Endometrium (tissue), 2 donors: Measurements from ENCODE around the gene ALOXE3.
A peak's percentile ranks its signal among the peaks of the same experiment; 100 is the strongest.

Experiments used
- FAIRE-seq: peaks from 2 replicates; lab custom pipeline; 2012; peaks lifted over from hg19 to GRCh38; lab: Jason Lieb, UNC
- donor health status: control.
- donor health status: control.

The ALOXE3 gene

DNA sequence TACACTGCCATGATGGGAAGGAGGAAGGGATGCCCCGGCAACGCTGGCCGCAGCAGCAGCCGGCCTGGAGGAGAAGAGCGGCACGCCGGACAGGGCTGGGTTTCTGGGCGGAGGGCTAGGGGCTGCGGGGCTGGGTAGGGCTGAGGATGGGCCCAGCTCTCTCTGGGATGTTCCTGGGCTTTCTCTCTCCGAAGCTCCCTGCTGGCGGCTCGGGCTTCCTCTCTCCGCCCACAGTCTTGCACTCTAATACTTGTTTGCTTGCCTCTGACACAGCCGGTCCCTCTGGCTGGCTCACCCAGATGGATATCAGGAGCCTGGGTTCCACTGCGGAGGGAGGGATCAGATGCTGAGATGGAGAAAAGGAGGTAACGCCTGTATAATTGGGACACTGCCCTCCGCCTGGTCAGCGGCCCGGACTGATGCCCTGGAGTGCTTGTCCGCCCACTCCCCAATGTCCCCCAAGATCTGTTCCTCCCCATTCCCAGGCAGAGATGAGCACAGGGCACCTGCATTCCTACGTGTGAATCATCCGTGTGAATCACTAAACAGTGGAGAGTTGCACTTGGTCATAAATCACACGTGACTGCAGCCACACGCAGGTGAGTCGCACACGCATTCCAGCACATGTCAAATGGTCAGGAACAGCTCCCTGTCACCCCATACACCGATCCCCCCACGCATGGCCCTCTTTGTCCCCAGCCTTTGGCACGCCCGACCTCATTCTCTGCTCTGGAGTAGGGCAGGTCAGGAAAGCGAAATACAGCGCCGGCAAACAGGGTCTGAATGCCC lies at the start of gene ALOXE3:
TSS of gene ALOXE3 (minus strand) at position 535 of the 789 bp plus-strand sequence. CDS start at position 11, 524 bp downstream.
- FAIRE-seq, result no peak

DNA sequence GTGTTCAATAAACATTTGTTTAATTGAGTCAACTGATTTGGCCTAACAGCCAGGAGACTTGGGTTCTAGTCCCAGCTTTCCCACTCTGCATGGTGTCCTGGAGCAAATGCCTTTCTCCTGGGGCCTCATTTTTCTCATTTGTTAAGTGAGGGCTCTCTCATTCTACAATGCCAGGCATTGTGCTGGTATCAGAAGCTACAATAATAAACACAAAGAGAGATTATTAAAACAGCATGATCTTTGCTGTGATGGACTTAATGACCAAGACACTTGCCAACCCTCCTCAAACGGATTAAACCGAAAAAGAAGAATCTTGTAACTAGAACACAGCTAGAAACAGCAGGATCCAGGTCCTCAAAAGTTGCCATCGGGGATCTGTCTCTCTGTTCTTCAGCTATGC lies 49.2 kb upstream of the ALOXE3 start:
- no peak for FAIRE-seq

DNA sequence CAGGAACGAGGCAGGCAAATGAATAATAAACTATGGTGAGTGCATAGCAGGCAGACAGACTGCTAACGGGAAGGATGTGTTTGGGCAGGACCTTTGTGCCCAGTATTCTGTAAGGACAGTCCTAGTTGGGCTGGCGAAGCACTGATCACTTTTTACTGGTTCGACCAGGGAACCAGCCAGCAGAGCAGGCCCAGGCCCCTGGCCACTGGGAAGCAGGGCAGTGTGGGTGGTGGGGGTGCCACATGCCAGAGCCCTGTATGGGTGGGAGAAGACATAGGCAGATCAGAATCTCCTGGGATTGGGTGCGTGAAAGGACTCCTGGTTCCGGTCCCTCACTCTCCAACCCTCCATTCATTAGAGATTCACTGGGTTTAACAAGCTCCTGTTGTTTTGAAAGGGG lies 48.4 kb upstream of the ALOXE3 start:
- no peak for FAIRE-seq

DNA sequence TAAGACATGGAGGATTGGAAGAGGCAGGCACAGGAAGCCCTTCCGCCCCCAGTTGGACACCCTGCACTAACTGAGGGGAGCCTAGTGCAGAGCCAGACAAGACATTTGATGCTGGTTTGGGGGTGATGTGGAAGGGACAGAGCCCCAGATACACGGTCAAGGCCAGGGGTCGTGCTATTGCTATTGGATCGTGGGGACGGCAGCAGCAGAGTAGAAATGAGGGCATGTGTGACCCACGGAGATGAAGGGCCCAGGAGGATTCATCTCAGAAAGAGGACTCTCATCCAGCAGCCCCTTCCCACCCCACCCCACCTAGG lies 46.5 kb upstream of the ALOXE3 start:
- no peak for FAIRE-seq

DNA sequence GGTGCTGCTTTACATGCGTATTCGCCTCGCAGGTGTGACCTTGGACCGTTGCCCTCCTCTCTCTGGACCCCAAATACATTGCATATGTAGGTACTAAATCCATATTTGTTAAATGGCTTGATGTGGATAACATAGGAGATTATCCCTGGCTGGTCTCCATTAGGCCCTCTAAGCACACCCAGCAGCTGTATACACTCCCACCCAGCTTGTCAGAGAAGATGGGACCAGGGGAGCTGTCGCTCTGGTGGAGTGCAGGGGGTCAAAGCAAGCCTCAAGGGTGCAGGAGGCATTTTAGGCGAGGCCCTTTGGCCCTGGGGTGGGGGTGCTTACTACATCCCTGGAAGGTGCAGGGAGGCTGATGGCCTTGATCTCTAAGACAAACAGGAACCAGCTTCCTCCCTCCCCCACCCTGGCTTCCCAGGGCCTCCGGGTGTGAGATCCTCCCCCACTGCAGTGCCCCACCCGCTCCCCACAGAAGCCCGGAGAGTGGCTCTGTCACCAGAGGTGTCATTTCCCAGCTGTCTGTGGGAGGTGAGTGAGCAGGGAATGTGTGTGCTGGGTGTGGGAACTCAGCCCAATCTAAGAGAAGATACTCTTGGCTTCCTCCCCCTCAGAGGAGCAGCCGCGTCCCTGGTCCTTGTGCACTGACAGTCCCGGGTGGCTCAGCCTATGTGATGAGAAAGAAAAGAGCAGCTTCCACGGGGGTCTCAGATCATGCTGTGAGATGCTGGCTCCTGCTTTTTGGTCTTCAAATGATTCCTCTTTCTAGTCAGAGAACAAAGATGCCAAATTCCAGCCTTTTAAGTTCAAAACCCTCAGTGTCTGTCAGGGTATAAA lies 45.9 kb upstream of the ALOXE3 start:
- FAIRE-seq, result no peak

DNA sequence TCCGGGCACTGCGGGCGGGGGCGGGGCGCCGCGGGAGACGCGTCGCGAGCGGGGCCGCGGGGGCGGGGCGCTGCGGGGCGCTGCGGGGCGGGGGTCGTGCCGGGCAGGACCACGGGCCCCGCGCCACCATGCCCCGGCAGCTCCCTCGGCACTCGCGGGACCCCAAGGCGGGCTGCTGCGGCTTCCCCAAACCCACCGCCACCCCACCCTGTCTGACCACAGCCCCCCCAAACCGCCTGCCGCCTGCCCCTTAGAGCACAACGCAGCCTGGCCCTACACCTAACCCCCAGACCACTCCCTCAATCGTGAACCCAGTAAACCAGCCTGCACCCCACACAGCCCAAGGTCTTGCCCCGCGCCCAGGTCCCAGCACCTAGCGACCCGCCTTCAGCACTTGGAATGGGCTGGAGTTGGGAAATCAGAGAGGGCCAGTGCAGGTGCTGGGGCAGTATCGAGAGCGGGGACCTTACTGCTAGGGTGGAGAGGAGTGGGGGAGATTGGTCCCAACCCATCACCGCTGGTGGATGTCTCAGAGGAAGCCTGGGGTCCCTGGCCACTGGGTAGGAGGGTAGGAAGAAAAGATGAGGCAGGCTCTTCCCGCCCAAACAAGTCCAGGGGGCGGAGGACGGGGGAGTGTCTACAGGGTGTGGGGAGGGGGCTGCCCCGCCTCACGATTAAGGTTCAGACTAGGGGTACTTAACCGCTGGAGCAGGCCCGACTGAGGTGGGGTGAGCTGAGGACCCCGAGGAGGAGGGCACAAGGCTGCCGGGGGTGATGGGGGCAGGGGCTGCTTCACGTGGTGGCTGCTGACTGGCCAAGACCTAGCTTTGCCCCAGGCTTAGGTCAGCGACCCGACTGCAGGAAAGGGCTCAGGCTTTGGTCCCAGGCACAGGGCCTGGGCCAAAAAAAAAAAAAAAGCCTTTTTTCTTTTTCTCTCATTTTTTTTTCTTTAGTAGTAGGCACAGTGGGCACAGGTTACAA lies 45.0 kb upstream of the ALOXE3 start:
- no peak for FAIRE-seq

DNA sequence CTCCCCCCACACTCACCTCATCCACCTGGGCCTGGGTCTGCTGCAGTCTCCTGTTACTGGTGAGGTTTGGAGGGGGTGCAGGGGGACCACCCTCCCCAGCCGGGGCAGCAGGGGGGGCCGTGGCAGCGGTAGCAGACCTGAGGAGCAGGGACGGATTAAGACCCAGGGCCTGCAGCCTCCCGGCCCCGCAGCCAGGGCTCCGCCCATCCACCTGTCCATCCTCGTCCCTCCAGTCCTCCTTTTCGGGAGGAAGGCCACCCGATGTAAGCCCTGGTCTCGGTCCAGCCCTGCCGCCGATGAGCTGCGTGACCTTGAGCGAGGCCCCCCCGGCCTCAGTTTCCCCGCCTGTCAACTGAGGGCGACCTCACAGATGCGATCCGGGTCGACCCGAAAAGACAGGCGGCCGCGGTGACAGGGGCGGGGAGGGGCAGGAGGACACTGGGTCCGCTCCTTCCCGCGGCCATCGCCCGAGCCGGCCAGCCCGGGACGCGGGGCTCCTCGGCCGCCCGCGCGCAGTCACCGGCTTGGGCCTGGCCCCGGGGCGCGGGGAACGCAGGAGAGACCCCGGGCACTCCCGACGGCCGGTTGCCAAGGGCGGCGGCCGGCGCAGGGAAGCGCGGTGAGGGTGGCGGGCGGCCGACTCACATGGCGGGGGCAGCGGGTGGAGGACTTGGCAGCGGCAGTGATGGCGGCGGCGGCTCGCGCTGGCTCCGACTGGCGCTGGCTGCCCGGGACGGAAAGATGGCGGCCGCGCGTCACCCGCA lies 44.1 kb upstream of the ALOXE3 start, which contains the start of gene VAMP2:
TSS of gene VAMP2 (minus strand) at position 716 of the 764 bp plus-strand sequence. CDS start at position 647, 69 bp downstream.
- FAIRE-seq, result no peak

DNA sequence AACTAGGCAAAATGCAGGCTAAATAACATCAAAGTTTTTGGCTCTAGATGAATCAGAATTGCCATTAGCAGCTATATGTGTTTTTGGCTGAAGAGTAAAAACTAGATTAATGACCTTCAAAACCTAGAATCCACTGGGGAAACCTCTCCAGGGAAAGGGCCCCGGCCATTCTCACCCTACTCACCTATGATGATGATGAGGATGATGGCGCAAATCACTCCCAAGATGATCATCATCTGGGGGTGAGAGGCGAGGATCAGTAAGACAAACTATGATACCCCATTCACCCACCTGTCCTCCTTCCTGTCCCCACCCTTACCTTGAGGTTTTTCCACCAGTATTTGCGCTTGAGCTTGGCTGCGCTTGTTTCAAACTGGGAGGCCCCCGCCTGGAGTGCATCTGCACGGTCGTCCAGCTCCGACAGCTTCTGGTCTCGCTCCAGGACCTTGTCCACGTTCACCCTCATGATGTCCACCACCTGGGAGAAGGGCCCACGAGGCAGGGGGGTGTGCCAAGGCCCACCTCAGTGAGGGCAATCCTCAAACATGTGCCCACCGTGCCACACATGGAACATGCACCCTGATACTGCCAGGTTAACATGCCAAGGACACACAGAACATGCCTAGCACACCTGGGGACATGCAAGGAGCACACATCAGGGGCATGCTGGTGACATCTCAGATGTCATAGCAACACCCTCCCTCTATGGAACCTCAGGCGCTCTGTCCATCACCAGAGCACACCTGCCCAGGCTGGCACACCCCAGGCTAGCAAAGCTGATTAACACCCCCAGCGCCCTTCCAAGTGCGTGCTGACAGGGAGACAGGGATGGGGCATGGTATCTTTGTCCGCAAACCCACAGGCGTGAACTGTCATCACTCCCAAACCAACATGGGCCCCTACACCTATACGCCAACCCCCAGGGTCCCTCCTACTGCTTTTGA lies 43.2 kb upstream of the ALOXE3 start:
- no peak for FAIRE-seq

DNA sequence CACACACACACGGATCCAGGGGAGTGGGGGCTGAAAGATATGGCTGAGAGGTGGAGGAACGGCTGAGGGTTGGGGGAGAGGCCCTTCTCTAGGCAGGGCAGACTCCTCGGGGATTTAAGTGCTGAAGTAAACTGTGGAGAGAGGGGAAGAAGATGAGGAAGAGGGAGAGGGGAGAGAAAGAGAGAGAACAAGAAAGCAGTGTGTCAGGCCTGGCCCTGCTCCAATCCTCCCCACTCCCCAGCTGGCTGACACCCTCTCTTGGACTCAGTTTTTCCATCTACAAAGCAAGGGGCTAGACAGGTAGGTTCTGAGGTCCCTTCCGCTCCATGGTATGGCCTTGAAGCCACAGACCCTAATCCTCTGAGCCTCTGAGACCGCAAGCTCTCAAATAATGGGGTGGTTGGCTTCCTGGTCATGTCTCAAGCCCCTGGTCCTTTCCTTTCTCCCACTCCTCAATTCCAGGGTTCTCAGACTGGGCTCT lies 42.5 kb upstream of the ALOXE3 start:
- no peak for FAIRE-seq

DNA sequence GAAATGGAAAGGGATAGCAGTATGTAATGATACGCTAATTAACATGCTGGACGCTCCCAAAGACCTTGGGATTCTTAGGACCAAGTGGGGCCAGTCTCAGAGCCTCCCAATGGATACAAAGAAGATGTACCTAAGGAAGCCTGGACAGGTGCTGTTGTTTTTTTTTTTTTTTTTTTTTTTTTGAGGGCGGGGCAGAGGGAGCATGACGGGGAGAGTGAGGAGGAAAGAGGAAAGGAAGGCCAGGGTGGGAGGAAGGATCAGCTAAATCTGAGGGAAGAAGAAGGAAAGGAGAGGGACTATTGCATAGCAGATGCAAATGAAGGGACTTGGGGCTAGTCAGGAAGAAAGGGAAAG lies 41.9 kb upstream of the ALOXE3 start:
- no peak for FAIRE-seq

DNA sequence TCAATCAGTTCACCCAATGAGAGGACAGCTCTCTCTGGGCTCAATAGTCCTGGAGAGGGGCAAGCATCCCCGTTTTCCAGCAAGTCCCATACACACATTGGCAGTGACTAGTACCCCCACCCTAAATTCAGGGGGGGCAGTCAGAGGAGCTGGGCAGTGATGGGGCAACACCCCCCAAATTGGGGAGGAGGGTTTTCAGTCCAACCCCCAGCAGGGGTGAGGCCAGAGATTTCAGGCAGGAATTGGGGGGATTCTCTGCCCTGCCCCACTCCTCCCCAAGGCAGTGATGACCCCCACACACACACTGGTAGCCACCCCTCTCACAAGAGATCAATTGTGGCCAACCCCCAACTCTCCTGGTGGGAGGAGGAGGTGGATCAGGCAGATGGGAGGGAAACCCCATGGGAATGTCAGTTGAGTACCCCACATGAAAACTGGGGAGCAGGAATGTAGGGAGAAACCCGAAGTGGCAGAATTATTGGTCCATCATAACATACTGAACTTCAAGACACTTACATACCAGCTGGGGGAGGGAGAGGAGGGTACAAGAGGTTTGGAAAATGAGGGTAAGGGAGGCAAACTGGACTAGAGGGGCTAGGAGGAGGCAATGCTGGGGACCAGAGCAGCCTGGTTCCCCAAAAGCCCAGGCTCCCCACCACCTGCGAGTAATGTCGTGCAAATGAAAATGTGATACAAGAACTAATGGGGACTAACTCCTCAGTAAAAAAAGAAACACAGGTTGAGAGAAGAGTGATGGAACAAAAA lies 41.3 kb upstream of the ALOXE3 start:
- no peak for FAIRE-seq

DNA sequence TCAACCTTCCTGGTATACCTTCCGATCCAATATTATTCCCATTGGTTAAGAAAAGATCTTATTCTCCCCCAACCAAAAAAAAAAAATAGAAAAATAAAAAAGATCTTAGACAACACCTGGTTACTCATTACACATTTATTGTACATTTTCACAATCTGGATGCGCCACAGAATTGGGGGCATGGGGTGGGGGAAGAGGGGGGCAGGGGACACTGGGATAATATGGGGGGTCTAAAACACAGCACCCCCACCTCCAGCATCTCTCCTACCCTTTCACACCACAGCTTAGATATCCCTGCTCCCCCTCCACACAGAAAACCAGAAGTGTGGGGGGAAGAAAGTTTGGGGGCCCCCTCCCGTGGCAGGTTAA lies 40.7 kb upstream of the ALOXE3 start:
- no peak for FAIRE-seq

DNA sequence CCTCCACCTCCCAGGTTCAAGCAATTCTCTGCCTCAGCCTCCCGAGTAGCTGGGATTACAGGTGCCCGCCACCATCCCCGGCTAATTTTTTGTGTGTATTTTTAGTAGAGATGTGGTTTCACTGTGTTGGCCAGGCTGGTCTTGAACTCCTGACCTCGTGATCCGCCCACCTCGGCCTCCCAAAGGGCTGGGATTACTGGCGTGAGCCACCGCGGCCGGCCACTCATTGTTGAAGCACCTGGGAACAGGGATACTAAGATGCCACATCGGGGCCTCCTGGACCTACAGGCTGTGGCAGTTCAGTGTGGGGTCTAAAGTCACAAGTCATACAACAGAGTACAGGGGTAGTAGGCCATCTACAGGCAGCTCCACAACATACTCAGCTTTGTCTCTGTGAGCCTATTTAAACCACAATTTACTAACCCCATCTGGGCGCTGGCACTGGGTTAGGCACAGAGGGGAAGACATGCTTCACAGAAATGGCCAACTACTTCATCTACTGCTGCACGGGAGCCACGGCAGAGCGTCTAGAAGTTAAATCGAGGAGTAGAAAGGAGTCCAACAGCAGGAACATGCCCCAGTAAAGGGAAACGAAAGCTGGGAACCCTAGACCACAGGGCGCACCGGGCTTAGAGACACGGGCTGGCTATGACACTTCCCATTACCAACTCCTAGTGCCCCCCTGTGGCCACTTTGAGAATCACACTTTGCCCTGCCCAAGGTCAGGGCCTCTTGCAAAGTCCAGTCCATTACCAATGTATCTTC lies 40.1 kb upstream of the ALOXE3 start:
- FAIRE-seq, result no peak

DNA sequence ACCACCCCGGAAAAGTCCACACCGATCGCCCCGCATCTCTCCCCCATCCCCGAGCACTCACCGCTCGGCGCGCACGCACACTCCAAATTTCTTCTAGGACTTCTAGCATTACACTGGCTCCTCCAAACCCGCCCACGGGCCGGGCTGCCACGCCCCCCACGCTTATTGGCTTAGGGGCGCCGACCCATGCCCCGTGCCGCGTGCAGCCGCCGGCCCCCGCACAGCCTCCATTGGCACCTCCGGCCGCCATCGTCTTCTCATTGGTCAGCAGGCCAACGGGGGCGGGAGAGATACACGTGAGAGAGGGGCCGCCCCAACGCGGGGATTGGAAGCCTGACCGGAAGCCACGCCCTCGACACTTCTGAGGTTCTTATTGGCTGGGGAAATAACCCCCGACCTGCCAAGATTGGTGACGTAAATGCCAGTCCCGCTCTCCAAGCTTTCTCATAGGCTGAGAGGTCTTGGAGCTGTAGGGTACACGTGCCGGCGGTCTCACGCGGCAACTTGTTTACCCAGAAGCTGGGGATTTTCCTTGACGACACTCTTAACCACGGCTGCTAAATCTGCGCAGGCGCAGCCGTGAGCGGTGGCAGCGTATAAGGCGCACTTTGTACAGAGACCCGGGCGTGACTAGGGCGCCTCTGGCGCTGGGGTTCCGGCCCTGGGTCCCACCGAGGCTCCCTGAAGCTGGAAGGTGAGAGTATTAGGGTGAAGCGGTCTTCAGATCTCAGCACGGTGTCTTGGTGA lies 38.1 kb upstream of the ALOXE3 start:
- peak; percentile 100 for FAIRE-seq

DNA sequence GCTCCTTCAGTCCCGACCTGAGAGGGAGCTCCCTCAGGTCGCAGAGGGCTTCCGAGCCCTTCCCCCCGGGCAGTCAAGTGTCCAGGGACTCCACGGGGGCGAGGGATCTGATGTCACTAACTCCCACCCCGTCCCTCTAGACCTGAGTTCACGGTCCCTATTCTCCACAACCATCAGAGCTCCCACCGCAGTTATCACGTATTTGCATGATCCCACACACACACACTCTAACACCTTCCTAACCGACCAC lies 37.6 kb upstream of the ALOXE3 start:
- no peak for FAIRE-seq

DNA sequence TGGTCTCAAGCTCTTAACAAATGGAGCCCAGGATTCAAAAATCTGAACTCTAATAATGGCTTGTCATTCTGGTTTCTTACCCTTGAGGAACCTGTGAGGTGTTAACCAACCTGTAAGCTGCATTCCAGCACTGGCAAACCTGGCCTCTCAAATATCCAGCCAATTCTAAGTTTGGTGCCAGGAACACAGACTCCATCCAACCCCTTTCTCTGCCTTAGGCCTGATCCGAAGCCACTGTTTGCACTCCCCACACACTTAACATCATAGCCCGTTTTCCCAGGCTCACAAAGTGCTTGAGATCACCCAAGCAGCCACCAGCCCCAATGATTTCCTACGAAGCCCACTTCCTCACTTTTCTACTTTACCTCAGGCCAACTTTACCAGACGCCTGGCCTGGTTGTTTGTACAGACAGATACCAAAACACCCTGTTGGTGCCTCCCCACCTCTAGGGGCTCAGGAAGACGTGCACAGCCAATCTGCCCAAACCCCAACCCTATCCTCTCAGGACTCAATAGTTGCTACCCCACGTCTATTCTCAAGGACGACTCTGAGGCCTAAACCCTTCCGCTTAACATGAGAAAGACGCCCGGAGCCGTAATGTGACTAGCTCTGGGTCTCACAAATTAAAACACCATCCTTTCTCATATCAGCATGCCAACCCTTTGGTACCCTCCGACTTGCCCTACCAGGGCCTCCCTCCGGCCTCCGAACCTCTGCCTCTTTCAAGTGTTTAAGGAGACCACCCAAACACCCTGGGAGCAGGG lies 37.1 kb upstream of the ALOXE3 start:
- no peak for FAIRE-seq

DNA sequence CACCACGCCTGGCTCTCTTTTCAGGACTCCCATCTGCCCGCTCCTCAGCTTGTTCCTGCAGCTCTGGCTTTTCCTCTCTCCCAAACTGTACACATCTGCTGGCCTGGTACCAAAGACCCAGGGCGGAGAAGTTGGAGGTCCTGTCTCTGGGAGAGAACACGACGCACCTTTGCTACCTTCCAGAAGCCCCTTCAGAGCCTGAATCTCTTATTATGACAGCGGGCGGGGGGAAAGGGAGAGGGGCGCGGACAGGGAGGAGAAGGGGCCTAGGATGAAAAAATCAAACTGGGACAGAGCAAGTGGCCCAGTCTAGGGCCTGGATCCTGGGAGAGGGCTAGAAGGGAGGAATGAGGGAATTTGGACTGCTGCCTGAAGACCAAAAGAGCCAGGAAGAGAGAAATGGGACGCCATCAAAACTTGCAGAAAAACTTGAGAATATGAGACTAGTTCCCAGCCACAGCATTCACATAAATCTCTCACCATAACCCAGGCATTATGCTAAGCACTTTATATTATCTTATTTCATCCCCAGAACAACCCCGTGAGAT lies 36.4 kb upstream of the ALOXE3 start:
- FAIRE-seq, result no peak
